NT2/D1 (cell line): ENCODE results near the gene SCN3A.

ENCODE experiments used
- DNase-seq: peaks from one replicate; pipeline ENCODE4 v3.0.0-alpha.2; 2011; ENCODE audit warnings: low read depth, low spot score
- H3K27me3 ChIP-seq: 2 replicates; pipeline ENCODE4 v1.6.0; 2011; ENCODE audit warnings: mild to moderate bottlenecking; ENCODE audit not compliant: insufficient read length, insufficient read depth
- H3K36me3 ChIP-seq: 2 replicates; pipeline ENCODE4 v1.6.1; 2011; ENCODE audit warnings: mild to moderate bottlenecking, low read length, mixed read lengths; ENCODE audit not compliant: insufficient read depth, insufficient read length
- H3K4me1 ChIP-seq: 2 replicates; pipeline ENCODE4 v1.5.1; 2011; ENCODE audit not compliant: insufficient read depth, insufficient read length
- H3K4me3 ChIP-seq: 2 replicates; pipeline ENCODE4 v1.5.1; 2011; ENCODE audit warnings: low read depth; ENCODE audit not compliant: insufficient read length
- H3K9ac ChIP-seq: 2 replicates; pipeline ENCODE4 v1.6.0; 2011; ENCODE audit warnings: low read depth; ENCODE audit not compliant: insufficient read length
- H3K9me3 ChIP-seq: 2 replicates; pipeline ENCODE4 v1.5.1; 2011; ENCODE audit warnings: mild to moderate bottlenecking, low read length; ENCODE audit not compliant: insufficient read depth
- SUZ12 ChIP-seq: IDR thresholded peaks from 2 replicates; pipeline ENCODE4 v1.6.1; 2011; ENCODE audit not compliant: insufficient read length, insufficient read depth; ENCODE audit errors: extremely low read depth
- YY1 ChIP-seq: IDR thresholded peaks from 2 replicates; pipeline ENCODE4 v1.6.1; 2011; ENCODE audit not compliant: insufficient read length, insufficient read depth
- ZNF274 ChIP-seq: IDR thresholded peaks from 2 replicates; pipeline ENCODE4 v1.6.1; 2011; ENCODE audit warnings: mild to moderate bottlenecking, low read depth, low read length

Gene SCN3A

GRCh38 chr2:165112789-165113188 lies 91.1 kb downstream of the SCN3A start:
- Histone ChIP-seq H3K27me3 (no peaks in the 10 kb centered on the region), H3K9ac (no peak overlapping the region), H3K4me1 (no peaks in the 10 kb centered on the region), H3K4me3 (no peak overlapping the region), H3K36me3 (no peaks in the 10 kb centered on the region), H3K9me3 (no peaks in the 10 kb centered on the region)
- TF ChIP-seq YY1 (no peak), SUZ12 (no peak), ZNF274 (no peak)
- DNase-seq = no peak

- DNase-seq = no peak
- TF ChIP-seq ZNF274 = no peak
- no peaks in the 10 kb centered on the region for H3K27me3 ChIP-seq
- H3K4me1 ChIP-seq = no peaks in the 10 kb centered on the region
- no peaks in the 10 kb centered on the region for H3K9me3 ChIP-seq
- H3K36me3 ChIP-seq = no peaks in the 10 kb centered on the region
- H3K4me3 ChIP-seq = no peak overlapping the region
- no peak overlapping the region for H3K9ac ChIP-seq
These were observed 91.7 kb downstream of the SCN3A start for GRCh38 chr2:165112133-165112573.

GRCh38 chr2:165110394-165110793 lies 93.5 kb downstream of the SCN3A start:
- DNase-seq = no peak
- no peaks in the 10 kb centered on the region for H3K9me3 ChIP-seq
- TF ChIP-seq ZNF274 = no peak
- no peak for TF ChIP-seq SUZ12
- no peak for TF ChIP-seq YY1
- H3K9ac ChIP-seq = no peak overlapping the region
- no peaks in the 10 kb centered on the region for H3K4me1 ChIP-seq
- no peaks in the 10 kb centered on the region for H3K27me3 ChIP-seq
- no peaks in the 10 kb centered on the region for H3K36me3 ChIP-seq
- no peak overlapping the region for H3K4me3 ChIP-seq

GRCh38 chr2:165109915-165110314 lies 93.9 kb downstream of the SCN3A start:
- Histone ChIP-seq H3K4me1 (no peaks in the 10 kb centered on the region), H3K9me3 (no peaks in the 10 kb centered on the region), H3K27me3 (no peaks in the 10 kb centered on the region), H3K9ac (no peak overlapping the region), H3K4me3 (no peak overlapping the region), H3K36me3 (no peaks in the 10 kb centered on the region)
- TF ChIP-seq SUZ12 (no peak), ZNF274 (no peak), YY1 (no peak)
- DNase-seq = no peak

GRCh38 chr2:165105926-165106325 lies 97.9 kb downstream of the SCN3A start:
- TF ChIP-seq YY1 = no peak
- TF ChIP-seq SUZ12 = no peak
- TF ChIP-seq ZNF274 = no peak
- Histone ChIP-seq H3K9me3 (no peaks in the 10 kb centered on the region), H3K36me3 (no peaks in the 10 kb centered on the region), H3K27me3 (no peaks in the 10 kb centered on the region), H3K4me1 (no peaks in the 10 kb centered on the region), H3K4me3 (no peak overlapping the region), H3K9ac (no peak overlapping the region)
- no peak for DNase-seq

- H3K9me3 ChIP-seq = no peaks in the 10 kb centered on the region
- TF ChIP-seq ZNF274 (no peak), YY1 (no peak), SUZ12 (no peak)
- H3K27me3 ChIP-seq = no peaks in the 10 kb centered on the region
- no peaks in the 10 kb centered on the region for H3K4me1 ChIP-seq
- no peaks in the 10 kb centered on the region for H3K36me3 ChIP-seq
- no peak overlapping the region for H3K4me3 ChIP-seq
- no peak overlapping the region for H3K9ac ChIP-seq
- no peak for DNase-seq
These were observed 115.6 kb downstream of the SCN3A start for GRCh38 chr2:165087933-165088901.

GRCh38 chr2:165086337-165086736 lies 117.5 kb downstream of the SCN3A start:
- H3K9me3 ChIP-seq = no peaks in the 10 kb centered on the region
- no peak for TF ChIP-seq SUZ12
- TF ChIP-seq ZNF274 = no peak
- no peak for TF ChIP-seq YY1
- H3K27me3 ChIP-seq = no peaks in the 10 kb centered on the region
- no peaks in the 10 kb centered on the region for H3K4me1 ChIP-seq
- no peak overlapping the region for H3K9ac ChIP-seq
- DNase-seq = no peak
- no peak overlapping the region for H3K4me3 ChIP-seq
- H3K36me3 ChIP-seq = no peaks in the 10 kb centered on the region
